Liver (tissue), 9 donors: Measurements from ENCODE around the gene WWOX. TPM values are rescaled to one million over a fixed set of nuclear protein-coding genes. Genes with fewer than 3 reads are reported as not detected.

Experiments used
- DNase-seq: peaks from one replicate; pipeline ENCODE4 v3.0.0-alpha.2; 2017; ENCODE audit warnings: low spot score
- H3K27ac ChIP-seq, 2 donors: one replicate each; pipeline ENCODE4 v1.7.0; 2013; ENCODE audit warnings: inconsistent platforms in 2 of 2, low read length in 2 of 2, control low read depth in 1 of 2, low read depth in 1 of 2, mild to moderate bottlenecking in 1 of 2
- H3K27me3 ChIP-seq, 4 donors: one replicate each; pipeline versions ENCODE4 v1.6.1 to v1.7.0; 2013; ENCODE audit warnings: low read length in 3 of 4, inconsistent platforms in 1 of 4, mild to moderate bottlenecking in 1 of 4, moderate library complexity in 1 of 4; ENCODE audit not compliant: control insufficient read depth in 4 of 4, insufficient read depth in 4 of 4
- H3K36me3 ChIP-seq, 4 donors: one replicate each; pipeline versions ENCODE4 v1.6.1 to v1.7.0; 2013; ENCODE audit warnings: low read length in 3 of 4, mild to moderate bottlenecking in 3 of 4, low read depth in 1 of 4, moderate library complexity in 1 of 4; ENCODE audit not compliant: control insufficient read depth in 4 of 4, insufficient read depth in 3 of 4
- H3K4me1 ChIP-seq, 4 donors: one replicate each; pipeline versions ENCODE4 v1.6.1 to v1.7.0; 2013; ENCODE audit warnings: low read length in 3 of 4, mild to moderate bottlenecking in 3 of 4, moderate library complexity in 1 of 4; ENCODE audit not compliant: control insufficient read depth in 4 of 4, insufficient read depth in 4 of 4
- H3K4me3 ChIP-seq, 3 donors: one replicate each; pipeline versions ENCODE4 v1.6.1 to v1.7.0; 2013; ENCODE audit warnings: low read length in 3 of 3, control low read depth in 1 of 3, low read depth in 1 of 3, mild to moderate bottlenecking in 1 of 3
- H3K9ac ChIP-seq, 2 donors: one replicate each; pipeline ENCODE4 v1.7.0; 2013; ENCODE audit warnings: low read length in 2 of 2, mild to moderate bottlenecking in 2 of 2, moderate library complexity in 2 of 2, control low read depth in 1 of 2, low read depth in 1 of 2
- H3K9me3 ChIP-seq, 4 donors: one replicate each; pipeline versions ENCODE4 v1.6.1 to v1.7.0; 2013; ENCODE audit warnings: low read length in 3 of 4; ENCODE audit not compliant: control insufficient read depth in 4 of 4
- EGR1 ChIP-seq, 2 donors: IDR thresholded peaks; 2 replicates each; pipeline ENCODE4 v1.6.1; 2016 to 2018; ENCODE audit warnings: antibody characterized with exemption in 2 of 2, low read depth in 2 of 2
- FOXA1 ChIP-seq: IDR thresholded peaks from 2 replicates; pipeline ENCODE4 v1.6.1; 2016; ENCODE audit warnings: antibody characterized with exemption
- HNF4A ChIP-seq, 2 donors: conservative IDR thresholded peaks; 2 replicates each; pipeline ENCODE4 v1.6.1; 2016; ENCODE audit warnings: antibody characterized with exemption in 2 of 2, mild to moderate bottlenecking in 2 of 2
- HNF4G ChIP-seq: IDR thresholded peaks from 2 replicates; pipeline ENCODE4 v1.6.1; 2016; ENCODE audit warnings: antibody characterized with exemption
- JUND ChIP-seq, 2 donors: IDR thresholded peaks; 2 replicates each; pipeline ENCODE4 v1.6.1; 2016; ENCODE audit warnings: antibody characterized with exemption in 2 of 2
- RAD21 ChIP-seq, 2 donors: IDR thresholded peaks; 2 replicates each; pipeline ENCODE4 v1.6.1; 2016; ENCODE audit warnings: antibody characterized with exemption in 2 of 2, mild to moderate bottlenecking in 2 of 2
- REST ChIP-seq: IDR thresholded peaks from 2 replicates; pipeline ENCODE4 v1.6.1; 2016; ENCODE audit warnings: antibody characterized with exemption, mild to moderate bottlenecking
- RXRA ChIP-seq, 2 donors: IDR thresholded peaks; 2 replicates each; pipeline ENCODE4 v1.6.1; 2017 to 2018; ENCODE audit warnings: antibody characterized with exemption in 2 of 2, mild to moderate bottlenecking in 1 of 2
- TAF1 ChIP-seq: conservative IDR thresholded peaks from 2 replicates; pipeline ENCODE4 v1.6.1; 2016; ENCODE audit warnings: antibody characterized with exemption, mild to moderate bottlenecking
- YY1 ChIP-seq: IDR thresholded peaks from 2 replicates; pipeline ENCODE4 v1.6.1; 2016; ENCODE audit warnings: antibody characterized with exemption, mild to moderate bottlenecking
- WGBS: extraction: QIAGEN DNeasy Blood & Tissue Kit; methylation state at CpG from one replicate; pipeline ENCODE4 v1.1.7; 2013; 5-methylcytosine and 5-hydroxymethylcytosine counted together
- polyA plus RNA-seq, 2 donors: library from polyadenylated mRNA; stranded (reverse) in 1 of 2; unstranded in 1 of 2; fragments of 200-250 nt in 1 of 2; fragments of >200 nt in 1 of 2; fragmentation: Nextera tagmentation in 1 of 2; extraction: Ambion mirVana in 1 of 2; gene quantifications; one replicate each; pipeline versions ENCODE4 v1.2.1 to v1.2.3, GENCODE V29; 2013 to 2015
- total RNA-seq, 2 donors: library from RNA; depleted of rRNA; stranded (reverse); fragments of >200 nt; gene quantifications; one replicate each; pipeline ENCODE4 v1.2.3, GENCODE V29; 2014
- TF ChIP-seq, protein P1 (sequence below): fragments of 150-350 bp; IDR thresholded peaks from 2 replicates; pipeline ENCODE4 v1.5.1; 2017; ENCODE audit warnings: improper control_type of control experiment, low read depth, low read length; ENCODE audit not compliant: missing input control
- TF ChIP-seq, protein P2 (sequence below): IDR thresholded peaks from 2 replicates; pipeline ENCODE4 v1.6.1; 2016; ENCODE audit warnings: antibody characterized with exemption
- donor health status: healthy.
- donor health status: healthy.
- donor health status: healthy.
- donor health status: healthy.
- donor health status: healthy.

Gene WWOX
- total and polyA plus RNA-seq, 4 donors: 9.8 to 46.0 (median 15.3) TPM

DNA sequence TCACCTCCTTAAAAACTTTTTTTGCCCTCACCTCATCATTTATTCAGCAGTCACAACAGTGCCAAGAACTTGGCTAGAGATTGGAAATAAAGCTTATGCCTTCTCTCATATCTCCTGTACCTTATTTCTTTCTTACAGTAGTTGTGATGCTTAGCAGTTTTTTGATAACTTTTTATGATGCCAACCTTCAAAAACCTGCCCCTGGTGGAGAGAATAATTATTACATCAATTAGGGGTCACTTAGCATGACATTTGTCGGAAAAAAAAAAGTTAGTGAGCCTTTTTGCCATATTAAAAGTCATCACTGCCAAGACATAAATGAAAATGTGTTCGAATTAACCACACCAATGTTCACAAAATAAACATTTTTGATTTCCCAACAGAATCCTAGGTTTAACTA lies 296.6 kb downstream of the WWOX start (continued):
- TF ChIP-seq REST: no peak
- no peak for TF ChIP-seq RXRA (IDR thresholded peaks at IDR 0.05)
- TF ChIP-seq JUND (IDR thresholded peaks at IDR 0.05): no peak
- no peak for TF ChIP-seq FOXA1
- TF ChIP-seq TAF1: no peak

DNA sequence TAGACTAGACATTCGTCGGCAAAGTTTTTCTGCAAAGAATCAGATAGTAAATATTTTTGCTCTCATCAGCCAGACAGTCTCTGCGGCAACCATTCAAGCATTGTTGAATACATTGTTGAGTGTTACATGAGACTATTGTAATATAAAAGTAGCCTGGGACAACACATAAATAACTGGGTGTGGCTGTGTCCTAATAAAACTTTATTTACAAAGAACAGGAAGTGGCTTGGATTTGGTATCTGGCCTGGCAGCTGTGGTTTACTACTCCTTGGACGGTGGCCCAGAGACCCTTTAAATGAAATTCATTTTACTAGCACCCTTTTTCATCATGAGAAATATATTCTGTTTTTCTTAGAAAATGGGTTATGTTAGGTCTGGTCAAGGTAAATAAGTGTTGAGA lies 297.2 kb downstream of the WWOX start:
- 90% methylated on average over 4 of the region's 4 CpGs for WGBS
- TF ChIP-seq, protein P1, sequence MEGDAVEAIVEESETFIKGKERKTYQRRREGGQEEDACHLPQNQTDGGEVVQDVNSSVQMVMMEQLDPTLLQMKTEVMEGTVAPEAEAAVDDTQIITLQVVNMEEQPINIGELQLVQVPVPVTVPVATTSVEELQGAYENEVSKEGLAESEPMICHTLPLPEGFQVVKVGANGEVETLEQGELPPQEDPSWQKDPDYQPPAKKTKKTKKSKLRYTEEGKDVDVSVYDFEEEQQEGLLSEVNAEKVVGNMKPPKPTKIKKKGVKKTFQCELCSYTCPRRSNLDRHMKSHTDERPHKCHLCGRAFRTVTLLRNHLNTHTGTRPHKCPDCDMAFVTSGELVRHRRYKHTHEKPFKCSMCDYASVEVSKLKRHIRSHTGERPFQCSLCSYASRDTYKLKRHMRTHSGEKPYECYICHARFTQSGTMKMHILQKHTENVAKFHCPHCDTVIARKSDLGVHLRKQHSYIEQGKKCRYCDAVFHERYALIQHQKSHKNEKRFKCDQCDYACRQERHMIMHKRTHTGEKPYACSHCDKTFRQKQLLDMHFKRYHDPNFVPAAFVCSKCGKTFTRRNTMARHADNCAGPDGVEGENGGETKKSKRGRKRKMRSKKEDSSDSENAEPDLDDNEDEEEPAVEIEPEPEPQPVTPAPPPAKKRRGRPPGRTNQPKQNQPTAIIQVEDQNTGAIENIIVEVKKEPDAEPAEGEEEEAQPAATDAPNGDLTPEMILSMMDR: no peak
- TF ChIP-seq, protein P2, sequence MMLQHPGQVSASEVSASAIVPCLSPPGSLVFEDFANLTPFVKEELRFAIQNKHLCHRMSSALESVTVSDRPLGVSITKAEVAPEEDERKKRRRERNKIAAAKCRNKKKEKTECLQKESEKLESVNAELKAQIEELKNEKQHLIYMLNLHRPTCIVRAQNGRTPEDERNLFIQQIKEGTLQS: no peak
- TF ChIP-seq JUND (IDR thresholded peaks at IDR 0.05): no peak
- no peak overlapping the region for H3K27ac ChIP-seq

GRCh38 chr16:78399384-78399783 lies 299.9 kb downstream of the WWOX start:
- Histone ChIP-seq H3K36me3 (no peaks in the 10 kb centered on the region), H3K9ac (no peak overlapping the region), H3K4me3 (no peak overlapping the region), H3K27me3 (no peaks in the 10 kb centered on the region), H3K9me3 (no peaks in the 10 kb centered on the region), H3K27ac (no peak overlapping the region), H3K4me1 (no peaks in the 10 kb centered on the region)
- DNase-seq: no peak
- WGBS: 67% methylated on average over 5 of the region's 5 CpGs
- no peak for TF ChIP-seq HNF4G
- TF ChIP-seq REST: no peak
- TF ChIP-seq RAD21 (IDR thresholded peaks at IDR 0.05): no peak
- TF ChIP-seq HNF4A (conservative IDR thresholded peaks at IDR 0.05): no peak
- TF ChIP-seq, protein P2: no peak
- TF ChIP-seq EGR1 (IDR thresholded peaks at IDR 0.05; ENCODE audit: low read depth in 2 of 2): no peak
- TF ChIP-seq JUND (IDR thresholded peaks at IDR 0.05): no peak
- TF ChIP-seq FOXA1: no peak
- TF ChIP-seq YY1: no peak

More for the DNA sequence above, 297.2 kb downstream of the WWOX start:
- no peak overlapping the region for H3K9ac ChIP-seq
- no peak overlapping the region for H3K4me3 ChIP-seq
- H3K27me3 ChIP-seq: no peaks in the 10 kb centered on the region
- no peak for DNase-seq
- no peaks in the 10 kb centered on the region for H3K36me3 ChIP-seq
- peaks cover 0 to 2% (median 0%) of the 10 kb centered on the region in 4 donors for H3K9me3 ChIP-seq
- peaks cover 0 to 3% (median 0%) of the 10 kb centered on the region in 4 donors for H3K4me1 ChIP-seq
